Adipocyte (in vitro differentiated cells): ENCODE data around the gene HERPUD2.
"Not testable (repeated sequence)": the region's sequence is repeated elsewhere in the genome, so short reads cannot be mapped to it uniquely, and the experiment has no call there.

Experiments
- DNase-seq: peaks from one replicate; pipeline ENCODE4 v3.0.0-alpha.2; 2015; ENCODE audit warnings: low read depth
- H3K27me3 ChIP-seq: replicated peaks from 2 replicates; pipeline ENCODE4 v1.7.0; 2013; ENCODE audit warnings: mild to moderate bottlenecking, low read length, moderate library complexity; ENCODE audit not compliant: control insufficient read depth, insufficient read depth
- H3K36me3 ChIP-seq: 2 replicates; pipeline ENCODE4 v1.7.0; 2013; ENCODE audit warnings: low read length, mild to moderate bottlenecking, moderate library complexity; ENCODE audit not compliant: control insufficient read depth, insufficient read depth, severe bottlenecking
- H3K4me1 ChIP-seq: 2 replicates; pipeline ENCODE4 v1.7.0; 2013; ENCODE audit warnings: mild to moderate bottlenecking, low read length, moderate library complexity; ENCODE audit not compliant: control insufficient read depth, insufficient read depth
- H3K4me3 ChIP-seq: 2 replicates; pipeline ENCODE4 v1.7.0; 2013; ENCODE audit warnings: mild to moderate bottlenecking, low read length, moderate library complexity
- H3K9ac ChIP-seq: 2 replicates; pipeline ENCODE4 v1.7.0; 2013; ENCODE audit warnings: mild to moderate bottlenecking, low read length, moderate library complexity
- H3K9me3 ChIP-seq: 2 replicates; pipeline ENCODE4 v1.7.0; 2013; ENCODE audit warnings: mild to moderate bottlenecking, low read length, moderate library complexity; ENCODE audit not compliant: control insufficient read depth

The HERPUD2 gene

GRCh38 chr7:35677582-35678356, 17.2 kb downstream of the HERPUD2 start:
- no peaks in the 10 kb centered on the region for H3K9me3 ChIP-seq
- H3K27me3 ChIP-seq = no peaks in the 10 kb centered on the region
- peaks cover 16% of the 10 kb centered on the region for H3K4me1 ChIP-seq
- no peak for DNase-seq
- no peak overlapping the region for H3K4me3 ChIP-seq
- H3K9ac ChIP-seq = no peak overlapping the region
- H3K36me3 ChIP-seq = no peaks in the 10 kb centered on the region

- Histone ChIP-seq H3K4me1 (peaks cover 23% of the 10 kb centered on the region), H3K9me3 (no peaks in the 10 kb centered on the region), H3K36me3 (no peaks in the 10 kb centered on the region), H3K27me3 (no peaks in the 10 kb centered on the region), H3K4me3 (no peak overlapping the region), H3K9ac (no peak overlapping the region)
- no peak for DNase-seq
Observed at GRCh38 chr7:35676211-35676610, 18.7 kb downstream of the HERPUD2 start.

- Histone ChIP-seq H3K4me1 (peaks cover 22% of the 10 kb centered on the region), H3K36me3 (peaks cover 14% of the 10 kb centered on the region), H3K9ac (no peak overlapping the region), H3K9me3 (no peaks in the 10 kb centered on the region), H3K27me3 (no peaks in the 10 kb centered on the region), H3K4me3 (no peak overlapping the region)
- DNase-seq = no peak
Observed at GRCh38 chr7:35670856-35671569, 23.9 kb downstream of the HERPUD2 start.

GRCh38 chr7:35660411-35660810, 34.5 kb downstream of the HERPUD2 start:
- H3K9me3 ChIP-seq, H3K9ac ChIP-seq, DNase-seq, H3K4me1 ChIP-seq, H3K4me3 ChIP-seq, H3K27me3 ChIP-seq: not testable (repeated sequence)
- peaks cover 29% of the 10 kb centered on the region for H3K36me3 ChIP-seq

GRCh38 chr7:35658606-35659201, 36.2 kb downstream of the HERPUD2 start:
- Histone ChIP-seq H3K9ac (no peak overlapping the region), H3K4me1 (no peaks in the 10 kb centered on the region), H3K9me3 (no peaks in the 10 kb centered on the region), H3K36me3 (peaks cover 18% of the 10 kb centered on the region), H3K27me3 (no peaks in the 10 kb centered on the region), H3K4me3 (no peak overlapping the region)
- no peak for DNase-seq

- H3K9ac ChIP-seq = no peak overlapping the region
- H3K27me3 ChIP-seq = no peaks in the 10 kb centered on the region
- DNase-seq = no peak
- H3K9me3 ChIP-seq = no peaks in the 10 kb centered on the region
- no peak overlapping the region for H3K4me3 ChIP-seq
- H3K4me1 ChIP-seq = no peaks in the 10 kb centered on the region
- H3K36me3 ChIP-seq = peaks cover 18% of the 10 kb centered on the region
Observed at GRCh38 chr7:35657125-35657524, 37.8 kb downstream of the HERPUD2 start.

GRCh38 chr7:35654558-35654957, 40.4 kb downstream of the HERPUD2 start:
- peaks cover 18% of the 10 kb centered on the region for H3K36me3 ChIP-seq
- not testable (repeated sequence) for H3K9me3 ChIP-seq, H3K27me3 ChIP-seq, H3K9ac ChIP-seq, DNase-seq, H3K4me3 ChIP-seq, H3K4me1 ChIP-seq

GRCh38 chr7:35652124-35652523, 42.8 kb downstream of the HERPUD2 start:
- peaks cover 15% of the 10 kb centered on the region for H3K36me3 ChIP-seq
- H3K4me3 ChIP-seq = no peak overlapping the region
- H3K9me3 ChIP-seq = no peaks in the 10 kb centered on the region
- peaks cover 5% of the 10 kb centered on the region for H3K4me1 ChIP-seq
- H3K9ac ChIP-seq = no peak overlapping the region
- H3K27me3 ChIP-seq = no peaks in the 10 kb centered on the region
- DNase-seq = no peak

- peaks cover 21% of the 10 kb centered on the region for H3K36me3 ChIP-seq
- no peak for DNase-seq
- H3K9me3 ChIP-seq = no peaks in the 10 kb centered on the region
- H3K4me3 ChIP-seq = no peak overlapping the region
- H3K27me3 ChIP-seq = no peaks in the 10 kb centered on the region
- H3K9ac ChIP-seq = no peak overlapping the region
- H3K4me1 ChIP-seq = peaks cover 5% of the 10 kb centered on the region
Observed at GRCh38 chr7:35650751-35651150, 44.2 kb downstream of the HERPUD2 start.

- H3K36me3 ChIP-seq = peaks cover 23% of the 10 kb centered on the region
Observed at GRCh38 chr7:35649711-35650110, 45.2 kb downstream of the HERPUD2 start.

GRCh38 chr7:35648367-35648766, 46.6 kb downstream of the HERPUD2 start:
- DNase-seq = no peak
- H3K4me1 ChIP-seq = peaks cover 5% of the 10 kb centered on the region
- no peak overlapping the region for H3K4me3 ChIP-seq
- H3K9ac ChIP-seq = no peak overlapping the region
- no peaks in the 10 kb centered on the region for H3K27me3 ChIP-seq
- no peaks in the 10 kb centered on the region for H3K9me3 ChIP-seq
- peaks cover 23% of the 10 kb centered on the region for H3K36me3 ChIP-seq

More at GRCh38 chr7:35649711-35650110, 45.2 kb downstream of the HERPUD2 start:
- Histone ChIP-seq H3K9me3 (no peaks in the 10 kb centered on the region), H3K4me1 (peaks cover 5% of the 10 kb centered on the region), H3K9ac (no peak overlapping the region), H3K27me3 (no peaks in the 10 kb centered on the region), H3K4me3 (no peak overlapping the region)
- no peak for DNase-seq
